ENCODE results near the gene OST4.

The OST4 gene

GRCh38 chr2:27087823-27088410 lies 16.5 kb upstream of the OST4 start:
- ATAC-seq (replicated peaks) (no peak), DNase-seq (no peak)
- no peaks in the 10 kb centered on the region for H3K9me3 Mint-ChIP-seq
- H3K36me3 Mint-ChIP-seq (ENCODE audit: insufficient read depth), result peaks cover 5% of the 10 kb centered on the region
- peak overlapping the region in 1 of 2 donors; percentile 80 for H3K4me3 Mint-ChIP-seq
- no peaks in the 10 kb centered on the region for H3K27me3 Mint-ChIP-seq
- H3K27ac Mint-ChIP-seq, result no peak overlapping the region
- peaks cover 8 to 15% of the 10 kb centered on the region in 2 donors for H3K4me1 Mint-ChIP-seq (ENCODE audit: low read depth in 2 of 2)

- H3K36me3 Mint-ChIP-seq (ENCODE audit: insufficient read depth), result peaks cover 5% of the 10 kb centered on the region
- peak within 1 kb of the TSS; percentile 80 to 82 for H3K4me3 Mint-ChIP-seq
- peak within 1 kb of the TSS; percentile 33 to 91 for H3K27ac Mint-ChIP-seq
- DNase-seq (no peak), ATAC-seq (replicated peaks) (no peak)
- no peaks in the 10 kb centered on the region for H3K9me3 Mint-ChIP-seq
- H3K27me3 Mint-ChIP-seq, result no peaks in the 10 kb centered on the region
- peaks cover 8 to 15% of the 10 kb centered on the region in 2 donors for H3K4me1 Mint-ChIP-seq (ENCODE audit: low read depth in 2 of 2)
Measured at GRCh38 chr2:27086724-27087593, 15.5 kb upstream of the OST4 start, which contains the start of gene KHK. Gene KHK, plus strand, starts transcription at chr2:27086772. Its CDS starts 488 bp downstream, at chr2:27087260.

GRCh38 chr2:27086090-27086723 lies 14.8 kb upstream of the OST4 start:
- ATAC-seq (replicated peaks) (peak; percentile 92), DNase-seq (peak; percentile 97 to 99 (median 99))
- Mint-ChIP-seq H3K36me3 (ENCODE audit: insufficient read depth) (peaks cover 7% of the 10 kb centered on the region), H3K4me3 (peak overlapping the region; percentile 80 to 82), H3K4me1 (ENCODE audit: low read depth in 2 of 2) (peaks cover 14 to 21% of the 10 kb centered on the region in 2 donors), H3K27ac (peak overlapping the region in 1 of 2 donors; percentile 91), H3K27me3 (no peaks in the 10 kb centered on the region), H3K9me3 (no peaks in the 10 kb centered on the region)

- H3K36me3 Mint-ChIP-seq (ENCODE audit: insufficient read depth), result peaks cover 8% of the 10 kb centered on the region
- no peaks in the 10 kb centered on the region for H3K27me3 Mint-ChIP-seq
- ATAC-seq (replicated peaks), result no peak
- no peak for DNase-seq
- H3K4me1 Mint-ChIP-seq (ENCODE audit: low read depth in 2 of 2), result peaks cover 19 to 26% of the 10 kb centered on the region in 2 donors
- no peaks in the 10 kb centered on the region for H3K9me3 Mint-ChIP-seq
- peak overlapping the region; percentile 33 to 91 for H3K27ac Mint-ChIP-seq
- peak overlapping the region; percentile 80 to 82 for H3K4me3 Mint-ChIP-seq
Measured at GRCh38 chr2:27085673-27086089, 14.2 kb upstream of the OST4 start.

GRCh38 chr2:27085062-27085672 lies 13.7 kb upstream of the OST4 start:
- no peak for DNase-seq
- H3K36me3 Mint-ChIP-seq (ENCODE audit: insufficient read depth), result peaks cover 8% of the 10 kb centered on the region
- no peaks in the 10 kb centered on the region for H3K27me3 Mint-ChIP-seq
- peak overlapping the region; percentile 80 to 82 for H3K4me3 Mint-ChIP-seq
- H3K9me3 Mint-ChIP-seq, result no peaks in the 10 kb centered on the region
- peak overlapping the region; percentile 33 to 91 for H3K27ac Mint-ChIP-seq
- H3K4me1 Mint-ChIP-seq (ENCODE audit: low read depth in 2 of 2), result peaks cover 22 to 29% of the 10 kb centered on the region in 2 donors
- ATAC-seq (replicated peaks), result no peak

- no peak overlapping the region for H3K27ac Mint-ChIP-seq
Measured at GRCh38 chr2:27084297-27085061, 13.0 kb upstream of the OST4 start.

GRCh38 chr2:27083410-27084296 lies 12.2 kb upstream of the OST4 start:
- H3K9me3 Mint-ChIP-seq, result no peaks in the 10 kb centered on the region
- H3K27ac Mint-ChIP-seq, result no peak overlapping the region
- peaks cover 24 to 31% of the 10 kb centered on the region in 2 donors for H3K4me1 Mint-ChIP-seq (ENCODE audit: low read depth in 2 of 2)
- peak overlapping the region in 1 of 2 donors; percentile 10 for H3K4me3 Mint-ChIP-seq
- no peaks in the 10 kb centered on the region for H3K27me3 Mint-ChIP-seq
- DNase-seq (no peak), ATAC-seq (replicated peaks) (no peak)
- H3K36me3 Mint-ChIP-seq (ENCODE audit: insufficient read depth), result peaks cover 8% of the 10 kb centered on the region

More at GRCh38 chr2:27084297-27085061, 13.0 kb upstream of the OST4 start:
- DNase-seq (no peak), ATAC-seq (replicated peaks) (no peak)
- Mint-ChIP-seq H3K27me3 (no peaks in the 10 kb centered on the region), H3K4me3 (peak overlapping the region; percentile 10 to 82), H3K36me3 (ENCODE audit: insufficient read depth) (peaks cover 8% of the 10 kb centered on the region), H3K9me3 (no peaks in the 10 kb centered on the region), H3K4me1 (ENCODE audit: low read depth in 2 of 2) (peaks cover 24 to 31% of the 10 kb centered on the region in 2 donors)

- ATAC-seq (replicated peaks) (no peak), DNase-seq (no peak)
- no peak overlapping the region for H3K27ac Mint-ChIP-seq
- peaks cover 8% of the 10 kb centered on the region for H3K36me3 Mint-ChIP-seq (ENCODE audit: insufficient read depth)
- H3K9me3 Mint-ChIP-seq, result no peaks in the 10 kb centered on the region
- peaks cover 24 to 32% of the 10 kb centered on the region in 2 donors for H3K4me1 Mint-ChIP-seq (ENCODE audit: low read depth in 2 of 2)
- no peaks in the 10 kb centered on the region for H3K27me3 Mint-ChIP-seq
- H3K4me3 Mint-ChIP-seq, result no peak overlapping the region
Measured at GRCh38 chr2:27082773-27083409, 11.4 kb upstream of the OST4 start.

- H3K27me3 Mint-ChIP-seq, result no peaks in the 10 kb centered on the region
- H3K9me3 Mint-ChIP-seq, result no peaks in the 10 kb centered on the region
- peak overlapping the region in 1 of 2 donors; percentile 83 for H3K27ac Mint-ChIP-seq
- H3K4me3 Mint-ChIP-seq, result peak overlapping the region in 1 of 2 donors; percentile 79
- no peak for DNase-seq
- no peak for ATAC-seq (replicated peaks)
- H3K4me1 Mint-ChIP-seq (ENCODE audit: low read depth in 2 of 2), result peaks cover 24 to 33% of the 10 kb centered on the region in 2 donors
- peaks cover 8% of the 10 kb centered on the region for H3K36me3 Mint-ChIP-seq (ENCODE audit: insufficient read depth)
Measured at GRCh38 chr2:27081984-27082772, 10.7 kb upstream of the OST4 start.

GRCh38 chr2:27080603-27080936 lies 9.1 kb upstream of the OST4 start:
- Mint-ChIP-seq H3K9me3 (no peaks in the 10 kb centered on the region), H3K27ac (peak overlapping the region; percentile 83 to 90), H3K36me3 (ENCODE audit: insufficient read depth) (peaks cover 3% of the 10 kb centered on the region), H3K27me3 (no peaks in the 10 kb centered on the region), H3K4me1 (ENCODE audit: low read depth in 2 of 2) (peaks cover 26 to 30% of the 10 kb centered on the region in 2 donors), H3K4me3 (peak overlapping the region; percentile 72 to 79)
- ATAC-seq (replicated peaks) (no peak), DNase-seq (no peak)

GRCh38 chr2:27080140-27080469 lies 8.7 kb upstream of the OST4 start:
- Mint-ChIP-seq H3K27ac (peak overlapping the region; percentile 83 to 90), H3K4me1 (ENCODE audit: low read depth in 2 of 2) (peaks cover 27 to 30% of the 10 kb centered on the region in 2 donors), H3K27me3 (no peaks in the 10 kb centered on the region), H3K4me3 (peak overlapping the region in 1 of 2 donors; percentile 72), H3K9me3 (no peaks in the 10 kb centered on the region), H3K36me3 (ENCODE audit: insufficient read depth) (peaks cover 3% of the 10 kb centered on the region)
- DNase-seq (no peak), ATAC-seq (replicated peaks) (no peak)

Measured in effector memory CD8-positive, alpha-beta T cell (primary cell).